ENCODE measurements around the gene RPS6KA6. TPM values are rescaled to one million over a fixed set of nuclear protein-coding genes. Genes with fewer than 3 reads are reported as not detected.

Gene RPS6KA6
- total and polyA plus RNA-seq, 2 experiments from 2014 or later: 2.4 to 9.3 TPM

DNA sequence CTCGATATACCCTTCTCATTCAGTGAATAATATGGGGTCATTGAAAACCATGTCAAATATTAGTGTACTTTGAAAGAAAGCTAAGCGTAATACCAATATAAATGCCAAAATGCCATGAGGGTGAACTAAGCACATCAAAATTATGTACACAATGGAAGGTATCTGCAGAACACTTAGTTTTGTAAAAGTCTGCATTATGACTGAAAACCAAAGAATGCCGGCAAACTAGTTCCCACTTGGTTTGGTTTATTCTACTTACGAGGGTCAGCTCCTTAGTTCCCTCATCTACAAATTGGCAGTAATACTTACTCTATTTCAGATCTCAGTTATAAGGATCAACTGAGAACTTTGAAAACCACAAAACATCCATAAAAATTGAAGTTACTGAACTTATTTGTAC is 27.3 kb downstream of the RPS6KA6 start:
- Histone ChIP-seq H3K27ac (no peak overlapping the region), H3K9me3 (ENCODE audit: low read depth) (no peaks in the 10 kb centered on the region), H3K4me1 (ENCODE audit: insufficient read depth) (no peaks in the 10 kb centered on the region), H3K4me3 (no peak overlapping the region), H4K20me1 (ENCODE audit: insufficient read depth, poor library complexity, severe bottlenecking) (no peaks in the 10 kb centered on the region), H3K4me2 (no peak overlapping the region), H2AFZ (no peak overlapping the region), H3K36me3 (replicated peaks; ENCODE audit: insufficient read depth, low read depth) (no peaks in the 10 kb centered on the region), H3K9me2 (replicated peaks; ENCODE audit: insufficient read depth) (no peaks in the 10 kb centered on the region), H3K79me2 (peaks cover 2% of the 10 kb centered on the region), H3K27me3 (no peaks in the 10 kb centered on the region)
- no peak for DNase-seq (ENCODE audit: low spot score)
- TF ChIP-seq EZH2 (IDR thresholded peaks at IDR 0.05; ENCODE audit: borderline replicate concordance) (no peak), EZH2phosphoT487 (IDR thresholded peaks at IDR 0.05; ENCODE audit: low read depth, severe bottlenecking, unreplicated experiment) (no peak)
- TF ChIP-seq, protein P1, sequence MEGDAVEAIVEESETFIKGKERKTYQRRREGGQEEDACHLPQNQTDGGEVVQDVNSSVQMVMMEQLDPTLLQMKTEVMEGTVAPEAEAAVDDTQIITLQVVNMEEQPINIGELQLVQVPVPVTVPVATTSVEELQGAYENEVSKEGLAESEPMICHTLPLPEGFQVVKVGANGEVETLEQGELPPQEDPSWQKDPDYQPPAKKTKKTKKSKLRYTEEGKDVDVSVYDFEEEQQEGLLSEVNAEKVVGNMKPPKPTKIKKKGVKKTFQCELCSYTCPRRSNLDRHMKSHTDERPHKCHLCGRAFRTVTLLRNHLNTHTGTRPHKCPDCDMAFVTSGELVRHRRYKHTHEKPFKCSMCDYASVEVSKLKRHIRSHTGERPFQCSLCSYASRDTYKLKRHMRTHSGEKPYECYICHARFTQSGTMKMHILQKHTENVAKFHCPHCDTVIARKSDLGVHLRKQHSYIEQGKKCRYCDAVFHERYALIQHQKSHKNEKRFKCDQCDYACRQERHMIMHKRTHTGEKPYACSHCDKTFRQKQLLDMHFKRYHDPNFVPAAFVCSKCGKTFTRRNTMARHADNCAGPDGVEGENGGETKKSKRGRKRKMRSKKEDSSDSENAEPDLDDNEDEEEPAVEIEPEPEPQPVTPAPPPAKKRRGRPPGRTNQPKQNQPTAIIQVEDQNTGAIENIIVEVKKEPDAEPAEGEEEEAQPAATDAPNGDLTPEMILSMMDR (IDR thresholded peaks at IDR 0.05; ENCODE audit: poor library complexity): no peak
- 70% methylated on average over 4 of the region's 4 CpGs for WGBS (ENCODE audit: low lambda C conversion rate, missing lambda C conversion rate)

DNA sequence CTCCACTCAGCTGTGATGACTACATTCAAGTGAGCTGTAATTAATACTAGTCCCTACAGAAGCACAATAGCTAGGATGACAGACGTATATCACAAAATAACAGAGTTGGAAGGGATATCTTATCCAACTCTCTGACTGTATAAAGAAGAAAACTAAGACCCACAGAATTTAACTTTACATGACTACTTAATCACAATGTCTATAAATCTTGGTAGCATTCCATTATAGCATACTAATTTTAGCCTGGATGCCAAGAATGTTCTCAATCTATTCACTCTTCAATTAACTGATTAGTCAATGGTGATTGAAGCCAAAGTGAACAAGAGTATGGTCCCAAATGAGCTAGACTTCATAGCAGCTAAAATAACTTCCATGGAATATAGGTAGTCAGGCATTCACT is 31.2 kb downstream of the RPS6KA6 start:
- no peaks in the 10 kb centered on the region for H3K4me1 ChIP-seq (ENCODE audit: insufficient read depth)
- 94% methylated on average over 1 of the region's 1 CpG for WGBS (ENCODE audit: low lambda C conversion rate, missing lambda C conversion rate)
- no peak overlapping the region for H3K4me3 ChIP-seq
- TF ChIP-seq, protein P1 (IDR thresholded peaks at IDR 0.05; ENCODE audit: poor library complexity): no peak
- no peak for TF ChIP-seq EZH2phosphoT487 (IDR thresholded peaks at IDR 0.05; ENCODE audit: low read depth, severe bottlenecking, unreplicated experiment)
- no peak for TF ChIP-seq EZH2 (IDR thresholded peaks at IDR 0.05; ENCODE audit: borderline replicate concordance)
- no peaks in the 10 kb centered on the region for H4K20me1 ChIP-seq (ENCODE audit: insufficient read depth, poor library complexity, severe bottlenecking)
- H2AFZ ChIP-seq: no peak overlapping the region
- H3K36me3 ChIP-seq (replicated peaks; ENCODE audit: insufficient read depth, low read depth): no peaks in the 10 kb centered on the region
- no peaks in the 10 kb centered on the region for H3K79me2 ChIP-seq
- H3K4me2 ChIP-seq: no peak overlapping the region
- H3K9me2 ChIP-seq (replicated peaks; ENCODE audit: insufficient read depth): no peaks in the 10 kb centered on the region
- H3K9me3 ChIP-seq (ENCODE audit: low read depth): no peaks in the 10 kb centered on the region
- DNase-seq (ENCODE audit: low spot score): no peak
- no peaks in the 10 kb centered on the region for H3K27me3 ChIP-seq
- H3K27ac ChIP-seq: no peak overlapping the region

DNA sequence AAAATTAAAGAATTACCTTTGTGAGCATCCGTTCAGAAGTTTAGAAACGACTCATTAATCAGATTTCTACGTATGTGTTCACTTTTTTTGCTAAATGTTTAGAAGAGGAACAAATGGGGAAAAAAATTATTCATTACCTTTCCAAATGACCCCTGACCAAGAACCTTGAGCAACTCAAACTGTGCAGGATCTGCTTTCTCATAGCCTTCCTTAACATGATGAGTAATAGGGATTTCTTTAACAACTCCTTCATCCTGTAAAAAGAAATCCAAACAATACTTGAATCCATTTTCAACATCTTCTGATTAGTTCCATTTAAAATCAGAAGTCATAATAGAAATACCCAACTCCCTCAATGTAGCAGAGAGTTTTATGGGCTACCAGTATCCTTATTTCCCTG is 32.1 kb downstream of the RPS6KA6 start:
- Histone ChIP-seq H3K9me2 (replicated peaks; ENCODE audit: insufficient read depth) (no peaks in the 10 kb centered on the region), H3K4me2 (no peak overlapping the region), H4K20me1 (ENCODE audit: insufficient read depth, poor library complexity, severe bottlenecking) (no peaks in the 10 kb centered on the region), H3K4me3 (no peak overlapping the region), H3K4me1 (ENCODE audit: insufficient read depth) (no peaks in the 10 kb centered on the region), H3K27ac (no peak overlapping the region), H3K27me3 (no peaks in the 10 kb centered on the region), H3K9me3 (ENCODE audit: low read depth) (no peaks in the 10 kb centered on the region), H2AFZ (no peak overlapping the region), H3K79me2 (no peaks in the 10 kb centered on the region), H3K36me3 (replicated peaks; ENCODE audit: insufficient read depth, low read depth) (no peaks in the 10 kb centered on the region)
- DNase-seq (ENCODE audit: low spot score): no peak
- WGBS (ENCODE audit: low lambda C conversion rate, missing lambda C conversion rate): 69% methylated on average over 3 of the region's 3 CpGs
- TF ChIP-seq EZH2 (IDR thresholded peaks at IDR 0.05; ENCODE audit: borderline replicate concordance) (no peak), EZH2phosphoT487 (IDR thresholded peaks at IDR 0.05; ENCODE audit: low read depth, severe bottlenecking, unreplicated experiment) (no peak)

DNA sequence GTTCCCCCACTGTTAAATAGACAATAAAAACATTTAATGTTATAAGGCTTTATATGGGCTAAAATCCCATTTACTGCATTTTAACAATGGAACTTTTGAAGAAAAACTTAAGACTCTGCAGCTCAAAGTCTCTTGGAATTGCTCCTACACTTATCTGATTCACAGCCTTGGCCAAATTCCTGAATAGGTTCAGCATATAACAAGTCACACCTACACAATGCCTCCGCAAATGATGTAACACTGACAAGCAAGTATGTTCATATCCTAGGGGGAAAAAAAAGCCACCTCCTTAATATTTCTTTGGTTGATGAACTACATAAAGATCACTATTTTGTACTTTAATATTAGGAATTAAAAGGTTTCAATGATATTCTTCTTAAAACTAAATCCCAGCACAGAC is 34.5 kb downstream of the RPS6KA6 start:
- DNase-seq (ENCODE audit: low spot score): no peak
- no peak overlapping the region for H3K27ac ChIP-seq
- H3K4me2 ChIP-seq: no peak overlapping the region
- H3K79me2 ChIP-seq: no peaks in the 10 kb centered on the region
- H3K9me2 ChIP-seq (replicated peaks; ENCODE audit: insufficient read depth): no peaks in the 10 kb centered on the region
- H3K4me3 ChIP-seq: no peak overlapping the region
- no peaks in the 10 kb centered on the region for H3K27me3 ChIP-seq
- H4K20me1 ChIP-seq (ENCODE audit: insufficient read depth, poor library complexity, severe bottlenecking): no peaks in the 10 kb centered on the region
- 95% methylated on average over 1 of the region's 1 CpG for WGBS (ENCODE audit: low lambda C conversion rate, missing lambda C conversion rate)
- H2AFZ ChIP-seq: no peak overlapping the region
- TF ChIP-seq EZH2phosphoT487 (IDR thresholded peaks at IDR 0.05; ENCODE audit: low read depth, severe bottlenecking, unreplicated experiment): no peak
- TF ChIP-seq, protein P1 (IDR thresholded peaks at IDR 0.05; ENCODE audit: poor library complexity): no peak
- TF ChIP-seq EZH2 (IDR thresholded peaks at IDR 0.05; ENCODE audit: borderline replicate concordance): no peak
- no peaks in the 10 kb centered on the region for H3K9me3 ChIP-seq (ENCODE audit: low read depth)
- H3K36me3 ChIP-seq (replicated peaks; ENCODE audit: insufficient read depth, low read depth): no peaks in the 10 kb centered on the region
- H3K4me1 ChIP-seq (ENCODE audit: insufficient read depth): no peaks in the 10 kb centered on the region

All from hepatocyte (in vitro differentiated cells).